GM23338 (cell line): ENCODE data around the gene PAK1. TPM values are rescaled to one million over a fixed set of nuclear protein-coding genes. Genes with fewer than 3 reads are reported as not detected.

Source experiments
- ATAC-seq: fragments of 200-7000 bp; cut with Tn5 transposase; 3 replicates; pipeline ENCODE4 v1.9.1; 2020
- DNase-seq: peaks from one replicate; pipeline ENCODE4 v3.0.0-alpha.2; 2015; ENCODE audit warnings: low spot score
- H2AFZ ChIP-seq: fragments of 200-600 bp; sonication (generic); 2 replicates; pipeline ENCODE4 v1.8.0; 2016; ENCODE audit warnings: antibody characterized with exemption, mild to moderate bottlenecking, moderate library complexity
- H3F3A ChIP-seq: fragments of 200-600 bp; sonication (generic); replicated peaks from 2 replicates; pipeline ENCODE4 v1.8.0; 2017; ENCODE audit warnings: antibody characterized with exemption, mixed run types, low read depth
- H3K27ac ChIP-seq: fragments of 200-600 bp; sonication (generic); 2 replicates; pipeline ENCODE4 v1.6.1; 2016; ENCODE audit warnings: low read depth
- H3K27me3 ChIP-seq: fragments of 200-600 bp; sonication (generic); 2 replicates; pipeline ENCODE4 v1.8.0; 2016; ENCODE audit warnings: mild to moderate bottlenecking, mixed run types, moderate library complexity; ENCODE audit not compliant: insufficient read depth
- H3K36me3 ChIP-seq: fragments of 200-600 bp; sonication (generic); 2 replicates; pipeline ENCODE4 v1.8.0; 2016; ENCODE audit warnings: mild to moderate bottlenecking; ENCODE audit not compliant: insufficient read depth
- H3K4me1 ChIP-seq: fragments of 200-600 bp; sonication (generic); 2 replicates; pipeline ENCODE4 v1.8.0; 2016; ENCODE audit warnings: mild to moderate bottlenecking, moderate library complexity; ENCODE audit not compliant: insufficient read depth
- H3K4me2 ChIP-seq: fragments of 200-600 bp; sonication (generic); 2 replicates; pipeline ENCODE4 v1.7.1; 2017; ENCODE audit warnings: mixed run types
- H3K4me3 ChIP-seq: fragments of 200-600 bp; sonication (generic); 2 replicates; pipeline ENCODE4 v1.6.1; 2016; ENCODE audit warnings: mixed run types
- H3K79me2 ChIP-seq: fragments of 200-600 bp; sonication (generic); replicated peaks from 2 replicates; pipeline ENCODE4 v1.8.0; 2017; ENCODE audit warnings: mild to moderate bottlenecking; ENCODE audit not compliant: insufficient read depth
- H3K9me2 ChIP-seq: fragments of 200-600 bp; sonication (generic); 2 replicates; pipeline ENCODE4 v1.8.0; 2017; ENCODE audit not compliant: insufficient read depth
- H4K20me1 ChIP-seq: fragments of 200-600 bp; sonication (generic); replicated peaks from 2 replicates; pipeline ENCODE4 v1.8.0; 2017; ENCODE audit warnings: mild to moderate bottlenecking; ENCODE audit not compliant: insufficient read depth
- H3K27ac Mint-ChIP-seq: 2 replicates; pipeline ENCODE4 v1.8.0; 2020; ENCODE audit warnings: inconsistent platforms, mild to moderate bottlenecking, moderate library complexity, mixed read lengths
- H3K27me3 Mint-ChIP-seq: 3 replicates; pipeline ENCODE4 v1.8.0; 2022; ENCODE audit warnings: low read depth, mild to moderate bottlenecking, moderate library complexity, mixed read lengths, inconsistent platforms; ENCODE audit not compliant: insufficient read depth, poor library complexity
- H3K36me3 Mint-ChIP-seq: 3 replicates; pipeline ENCODE4 v1.8.0; 2021; ENCODE audit warnings: low read depth, mild to moderate bottlenecking, inconsistent platforms, moderate library complexity, mixed read lengths
- H3K4me1 Mint-ChIP-seq: 3 replicates; pipeline ENCODE4 v1.8.0; 2020; ENCODE audit warnings: mild to moderate bottlenecking, inconsistent platforms, mixed read lengths
- H3K4me3 Mint-ChIP-seq: 3 replicates; pipeline ENCODE4 v1.8.0; 2021; ENCODE audit warnings: moderate library complexity, mild to moderate bottlenecking, inconsistent platforms, mixed read lengths
- H3K9me3 Mint-ChIP-seq: 3 replicates; pipeline ENCODE4 v1.8.0; 2020; ENCODE audit warnings: moderate library complexity, mild to moderate bottlenecking, inconsistent platforms, mixed read lengths
- CREB1 ChIP-seq: fragments of 250-450 bp; sonication (Bioruptor Pico); IDR thresholded peaks from 2 replicates; pipeline ENCODE4 v1.5.0; 2020; ENCODE audit warnings: low read depth, mild to moderate bottlenecking, moderate library complexity
- EZH2 ChIP-seq: fragments of 200-600 bp; sonication (generic); IDR thresholded peaks from one replicate; pipeline ENCODE4 v1.8.0; 2017; ENCODE audit warnings: antibody characterized with exemption, mild to moderate bottlenecking, low read depth; ENCODE audit not compliant: unreplicated experiment
- JUNB ChIP-seq: IDR thresholded peaks from one replicate; pipeline ENCODE4 v1.6.1; 2016; ENCODE audit warnings: antibody characterized with exemption; ENCODE audit not compliant: unreplicated experiment
- NANOG ChIP-seq: IDR thresholded peaks from 2 replicates; pipeline ENCODE4 v1.6.1; 2016; ENCODE audit warnings: antibody characterized with exemption, borderline replicate concordance
- POLR2AphosphoS5 ChIP-seq: IDR thresholded peaks from 2 replicates; pipeline ENCODE4 v1.6.1; 2016; ENCODE audit warnings: antibody characterized with exemption, low read depth
- STAT1 ChIP-seq: IDR thresholded peaks from one replicate; pipeline ENCODE4 v1.6.1; 2016; ENCODE audit warnings: antibody characterized with exemption; ENCODE audit not compliant: unreplicated experiment
- ZNF114 ChIP-seq: fragments of 250-450 bp; sonication (Bioruptor Pico); IDR thresholded peaks from 2 replicates; pipeline ENCODE4 v1.5.0; 2020; ENCODE audit warnings: mild to moderate bottlenecking, moderate library complexity
- polyA plus RNA-seq: library from polyadenylated mRNA; unstranded; fragments of >200 nt; fragmentation: Nextera tagmentation; extraction: Ambion mirVana; gene quantifications from 2 replicates; pipeline ENCODE4 v1.2.1, GENCODE V29; 2016
- total RNA-seq: library from RNA; depleted of rRNA; stranded (reverse); fragments of >200 nt; shearing (Covaris generic); gene quantifications from 2 replicates; pipeline ENCODE4 v1.2.3, GENCODE V29; 2014
- TF ChIP-seq, protein P1 (sequence below), 2 experiments: fragments of 200-600 bp in 1 of 2; sonication (generic) in 1 of 2; conservative IDR thresholded peaks; 2 replicates each; pipeline versions ENCODE4 v1.5.1 to v1.6.1; 2016 to 2017; ENCODE audit warnings: antibody characterized with exemption in 2 of 2, low read depth in 2 of 2, mild to moderate bottlenecking in 2 of 2, moderate library complexity in 1 of 2

PAK1 gene
- total and polyA plus RNA-seq, 2 experiments from 2014 or later, result 102 to 175 TPM

- Histone ChIP-seq H2AFZ (no peak overlapping the region), H3K4me2 (no peak overlapping the region), H3K9me2 (no peaks in the 10 kb centered on the region), H3K27me3 (no peaks in the 10 kb centered on the region), H3K4me3 (no peak overlapping the region), H3F3A (0 out of 2 replicates have a peak, but pooled peaks cover 6% of the 10 kb centered on the region), H3K36me3 (no peaks in the 10 kb centered on the region), H3K4me1 (peaks cover 72% of the 10 kb centered on the region), H4K20me1 (no peaks in the 10 kb centered on the region; the same call in 1 of the 2 replicates), H3K79me2 (peaks cover 98% of the 10 kb centered on the region), H3K27ac (no peak overlapping the region)
- ATAC-seq, result no peak
- Mint-ChIP-seq H3K27ac (no peak overlapping the region), H3K36me3 (no peaks in the 10 kb centered on the region), H3K4me1 (peaks cover 67% of the 10 kb centered on the region), H3K4me3 (no peak overlapping the region), H3K9me3 (no peaks in the 10 kb centered on the region), H3K27me3 (no peaks in the 10 kb centered on the region)
- DNase-seq, result no peak
- TF ChIP-seq CREB1 (no peak), NANOG (no peak), POLR2AphosphoS5 (no peak), JUNB (no peak), ZNF114 (no peak), EZH2 (no peak), STAT1 (no peak)
- TF ChIP-seq, protein P1, sequence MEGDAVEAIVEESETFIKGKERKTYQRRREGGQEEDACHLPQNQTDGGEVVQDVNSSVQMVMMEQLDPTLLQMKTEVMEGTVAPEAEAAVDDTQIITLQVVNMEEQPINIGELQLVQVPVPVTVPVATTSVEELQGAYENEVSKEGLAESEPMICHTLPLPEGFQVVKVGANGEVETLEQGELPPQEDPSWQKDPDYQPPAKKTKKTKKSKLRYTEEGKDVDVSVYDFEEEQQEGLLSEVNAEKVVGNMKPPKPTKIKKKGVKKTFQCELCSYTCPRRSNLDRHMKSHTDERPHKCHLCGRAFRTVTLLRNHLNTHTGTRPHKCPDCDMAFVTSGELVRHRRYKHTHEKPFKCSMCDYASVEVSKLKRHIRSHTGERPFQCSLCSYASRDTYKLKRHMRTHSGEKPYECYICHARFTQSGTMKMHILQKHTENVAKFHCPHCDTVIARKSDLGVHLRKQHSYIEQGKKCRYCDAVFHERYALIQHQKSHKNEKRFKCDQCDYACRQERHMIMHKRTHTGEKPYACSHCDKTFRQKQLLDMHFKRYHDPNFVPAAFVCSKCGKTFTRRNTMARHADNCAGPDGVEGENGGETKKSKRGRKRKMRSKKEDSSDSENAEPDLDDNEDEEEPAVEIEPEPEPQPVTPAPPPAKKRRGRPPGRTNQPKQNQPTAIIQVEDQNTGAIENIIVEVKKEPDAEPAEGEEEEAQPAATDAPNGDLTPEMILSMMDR (conservative IDR thresholded peaks at IDR 0.05; ENCODE audit: low read depth in 2 of 2), result no peak
Measured at GRCh38 chr11:77416357-77416756, 57.5 kb downstream of the PAK1 start.

GRCh38 chr11:77413850-77414460 lies 59.9 kb downstream of the PAK1 start:
- Mint-ChIP-seq H3K9me3 (no peaks in the 10 kb centered on the region; the same call in 2 of the 3 replicates), H3K4me3 (no peak overlapping the region), H3K36me3 (peaks cover 5% of the 10 kb centered on the region; the same call in 2 of the 3 replicates), H3K4me1 (peaks cover 61% of the 10 kb centered on the region), H3K27ac (no peak overlapping the region), H3K27me3 (peaks cover 3% of the 10 kb centered on the region)
- no peak for TF ChIP-seq CREB1
- TF ChIP-seq, protein P1 (conservative IDR thresholded peaks at IDR 0.05; ENCODE audit: low read depth in 2 of 2), result peak; percentile 32 to 68; a peak in 3 of 4 replicates
- Histone ChIP-seq H3K79me2 (peaks cover 98% of the 10 kb centered on the region), H3K27ac (no peak overlapping the region), H3K4me1 (peaks cover 66% of the 10 kb centered on the region), H3F3A (0 out of 2 replicates have a peak, but pooled peaks cover 6% of the 10 kb centered on the region), H2AFZ (no peak overlapping the region), H4K20me1 (peaks cover 14% of the 10 kb centered on the region), H3K36me3 (no peaks in the 10 kb centered on the region), H3K4me3 (no peak overlapping the region), H3K4me2 (0 out of 2 replicates have a peak overlapping the region, but pooled peaks have one; percentile 33), H3K9me2 (no peaks in the 10 kb centered on the region), H3K27me3 (no peaks in the 10 kb centered on the region)
- peak; percentile 45 for DNase-seq
- no peak for ATAC-seq
